Measurements from ENCODE around the gene ENO3. TPM values are rescaled to one million over a fixed set of nuclear protein-coding genes. Genes with fewer than 3 reads are reported as not detected.

Gene ENO3
- total and polyA plus RNA-seq, 3 donors from 2014 or later, result 16.4 to 29.9 (median 17.2) TPM

GRCh38 chr17:4999430-5000093 lies 48.6 kb downstream of the ENO3 start:
- H3K9me3 ChIP-seq, result no peaks in the 10 kb centered on the region
- no peaks in the 10 kb centered on the region for H3K27me3 ChIP-seq
- TF ChIP-seq POLR2A (IDR thresholded peaks at IDR 0.05), result no peak
- TF ChIP-seq CTCF (IDR thresholded peaks at IDR 0.05), result no peak
- no peak for DNase-seq
- 67 to 71% methylated on average over 11 to 12 of the region's 12 CpGs for WGBS, 2 donors
- no peak overlapping the region for H3K27ac ChIP-seq
- no peaks in the 10 kb centered on the region for H3K36me3 ChIP-seq (ENCODE audit: low read depth, missing control alignments)
- H3K4me1 ChIP-seq, result peaks cover 20% of the 10 kb centered on the region
- H3K4me3 ChIP-seq, result no peak overlapping the region
- intact Hi-C loops (cut with DNase I; ENCODE audit: low total_unique reads), result no loop called here

- Histone ChIP-seq H3K4me1 (peaks cover 20% of the 10 kb centered on the region), H3K4me3 (no peak overlapping the region), H3K36me3 (ENCODE audit: low read depth, missing control alignments) (no peaks in the 10 kb centered on the region), H3K9me3 (no peaks in the 10 kb centered on the region), H3K27ac (no peak overlapping the region), H3K27me3 (no peaks in the 10 kb centered on the region)
- WGBS, 2 donors, result 79 to 83% methylated on average over 8 to 11 of the region's 11 CpGs
- intact Hi-C loops (cut with DNase I; ENCODE audit: low total_unique reads), result no loop called here
- no peak for DNase-seq
- TF ChIP-seq CTCF (IDR thresholded peaks at IDR 0.05) (no peak), POLR2A (IDR thresholded peaks at IDR 0.05) (no peak)
Measured at GRCh38 chr17:5000237-5000639, 49.3 kb downstream of the ENO3 start.

DNA sequence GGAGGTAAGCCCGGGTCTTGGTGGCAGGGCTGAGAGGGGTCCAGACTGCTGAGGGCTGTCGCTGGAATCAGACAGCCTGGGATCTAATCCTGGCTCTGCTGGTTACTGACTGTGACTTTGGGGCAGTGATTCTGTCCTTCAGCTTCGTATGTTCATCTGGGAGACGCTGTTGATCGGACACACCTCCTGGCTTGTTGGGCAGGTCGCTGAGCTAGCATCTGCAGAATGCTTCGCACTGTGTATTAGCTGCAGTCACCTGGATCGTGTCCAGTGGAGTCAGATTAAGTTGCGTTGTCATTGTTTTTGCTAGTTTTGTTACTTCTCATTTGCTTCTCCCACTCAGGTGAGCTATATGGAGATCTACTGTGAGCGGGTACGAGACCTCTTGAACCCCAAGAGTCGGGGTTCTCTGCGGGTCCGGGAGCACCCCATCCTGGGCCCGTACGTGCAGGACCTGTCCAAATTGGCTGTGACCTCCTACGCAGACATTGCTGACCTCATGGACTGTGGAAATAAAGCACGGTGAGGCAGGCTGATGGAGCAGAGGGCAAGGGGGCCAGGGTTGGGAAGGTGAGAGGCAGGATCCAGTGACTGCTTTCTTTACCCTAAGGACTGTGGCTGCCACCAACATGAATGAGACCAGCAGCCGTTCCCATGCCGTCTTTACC lies 51.3 kb downstream of the ENO3 start:
- WGBS, 2 donors, result 91 to 94% methylated on average over 20 of the region's 20 CpGs
- Histone ChIP-seq H3K36me3 (ENCODE audit: low read depth, missing control alignments) (no peaks in the 10 kb centered on the region), H3K27ac (no peak overlapping the region), H3K9me3 (no peaks in the 10 kb centered on the region), H3K27me3 (no peaks in the 10 kb centered on the region), H3K4me1 (peaks cover 20% of the 10 kb centered on the region), H3K4me3 (no peak overlapping the region)
- DNase-seq, result no peak
- TF ChIP-seq CTCF (IDR thresholded peaks at IDR 0.05), result no peak
- TF ChIP-seq POLR2A (IDR thresholded peaks at IDR 0.05), result no peak
- intact Hi-C loops (cut with DNase I; ENCODE audit: low total_unique reads), result no loop called here

DNA sequence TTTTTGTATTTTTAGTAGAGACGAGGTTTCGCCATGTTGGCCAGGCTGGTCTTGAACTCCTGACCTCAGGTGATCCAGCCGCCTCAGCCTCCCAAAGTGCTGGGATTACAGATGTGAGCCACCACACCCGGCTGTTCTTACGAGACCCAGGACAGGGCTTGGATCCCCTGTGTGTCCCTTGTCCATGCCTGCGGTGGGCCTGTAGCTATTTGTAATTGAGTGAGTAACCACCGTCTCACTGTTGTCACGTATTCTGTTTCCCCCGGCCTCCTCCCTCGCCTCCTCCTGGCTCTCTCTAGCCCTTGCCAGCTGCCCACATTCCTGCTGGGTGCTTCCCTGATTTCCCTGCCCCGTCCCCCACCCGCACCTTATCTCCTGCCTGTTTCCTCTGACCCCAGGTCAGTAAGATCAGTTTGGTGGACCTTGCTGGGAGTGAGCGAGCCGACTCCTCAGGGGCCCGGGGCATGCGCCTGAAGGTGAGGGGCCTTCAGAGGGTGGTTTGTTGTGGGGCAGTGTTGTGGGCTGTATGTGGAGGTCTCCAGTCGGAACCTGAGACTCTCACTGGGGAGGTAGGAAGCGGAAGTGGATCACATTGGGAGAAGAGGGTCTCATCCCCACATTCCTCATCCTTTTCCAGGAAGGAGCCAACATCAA lies 52.4 kb downstream of the ENO3 start:
- no peak for DNase-seq
- Histone ChIP-seq H3K27ac (no peak overlapping the region), H3K27me3 (no peaks in the 10 kb centered on the region), H3K4me1 (peaks cover 20% of the 10 kb centered on the region), H3K4me3 (no peak overlapping the region), H3K9me3 (no peaks in the 10 kb centered on the region), H3K36me3 (ENCODE audit: low read depth, missing control alignments) (no peaks in the 10 kb centered on the region)
- intact Hi-C loops (cut with DNase I; ENCODE audit: low total_unique reads), result no loop called here
- 91 to 94% methylated on average over 18 of the region's 18 CpGs for WGBS, 2 donors
- TF ChIP-seq CTCF (IDR thresholded peaks at IDR 0.05) (no peak), POLR2A (IDR thresholded peaks at IDR 0.05) (no peak)

Small RNAs within 50 kb of the gene (microRNA-seq; reads per million reads assigned to microRNA genes)
- gene MIR6864 (ENCODE audit: borderline number of aligned reads in 2 of 2, borderline replicate concordance in 1 of 2), result 0 reads per million in 2 donors
- gene MIR6865 (ENCODE audit: borderline number of aligned reads in 2 of 2, borderline replicate concordance in 1 of 2), result 0 reads per million in 2 donors

Small RNAs within 50 kb of the gene (small RNA-seq; reads per million reads assigned to genes)
- gene MIR6864, result 0 reads per million in 2 donors
- gene MIR6865, result 0 reads per million in 2 donors

Other genes starting within 250 kb of the ENO3 start
- 10 to 100 TPM; 88.0 to 88.1 TPM for gene PELP1, start 247.0 kb upstream of the ENO3 start, total RNA-seq
- 74.4 TPM for gene PELP1, start 247.0 kb upstream of the ENO3 start, polyA plus RNA-seq (ENCODE audit: insufficient read depth, low read depth, low replicate concordance)
- 10 to 100 TPM; 13.5 to 19.5 TPM for gene ARRB2, start 240.5 kb upstream of the ENO3 start, total RNA-seq
- gene ARRB2, start 240.5 kb upstream of the ENO3 start, polyA plus RNA-seq (ENCODE audit: insufficient read depth, low read depth, low replicate concordance), result 23.0 TPM
- 10 to 100 TPM; 28.7 to 33.7 TPM for gene MED11, start 219.7 kb upstream of the ENO3 start, total RNA-seq
- gene MED11, start 219.7 kb upstream of the ENO3 start, polyA plus RNA-seq (ENCODE audit: insufficient read depth, low read depth, low replicate concordance), result 24.6 TPM
- gene ZMYND15, start 211.3 kb upstream of the ENO3 start, total RNA-seq, result 10 to 100 TPM; 23.7 to 25.2 TPM
- 78.7 TPM for gene ZMYND15, start 211.3 kb upstream of the ENO3 start, polyA plus RNA-seq (ENCODE audit: insufficient read depth, low read depth, low replicate concordance)
- 100 to 1,000 TPM in 1 of 2 donors, 10 to 100 TPM in 1; 53.0 to 172 TPM for gene CXCL16, start 211.2 kb upstream of the ENO3 start, total RNA-seq
- gene CXCL16, start 211.2 kb upstream of the ENO3 start, polyA plus RNA-seq (ENCODE audit: insufficient read depth, low read depth, low replicate concordance), result 201 TPM
- gene TM4SF5, start 179.2 kb upstream of the ENO3 start, total RNA-seq, result 1 to 10 TPM in 1 of 2 donors, not detected in 1; 1.5 TPM
- gene TM4SF5, start 179.2 kb upstream of the ENO3 start, polyA plus RNA-seq (ENCODE audit: insufficient read depth, low read depth, low replicate concordance), result not detected
- gene VMO1, start 164.8 kb upstream of the ENO3 start, total RNA-seq, result 1 to 10 TPM in 1 of 2 donors, under 1 TPM in 1; 0.62 to 1.3 TPM
- 0.98 TPM for gene VMO1, start 164.8 kb upstream of the ENO3 start, polyA plus RNA-seq (ENCODE audit: insufficient read depth, low read depth, low replicate concordance)
- not detected for gene GLTPD2, start 162.2 kb upstream of the ENO3 start, total RNA-seq
- gene GLTPD2, start 162.2 kb upstream of the ENO3 start, polyA plus RNA-seq (ENCODE audit: insufficient read depth, low read depth, low replicate concordance), result not detected
- gene PSMB6, start 155.0 kb upstream of the ENO3 start, total RNA-seq, result 100 to 1,000 TPM; 101 to 138 TPM
- 191 TPM for gene PSMB6, start 155.0 kb upstream of the ENO3 start, polyA plus RNA-seq (ENCODE audit: insufficient read depth, low read depth, low replicate concordance)
- 10 to 100 TPM; 17.5 to 31.2 TPM for gene PLD2, start 144.0 kb upstream of the ENO3 start, total RNA-seq
- 11.0 TPM for gene PLD2, start 144.0 kb upstream of the ENO3 start, polyA plus RNA-seq (ENCODE audit: insufficient read depth, low read depth, low replicate concordance)
- 100 to 1,000 TPM; 135 to 142 TPM for gene MINK1, start 117.8 kb upstream of the ENO3 start, total RNA-seq
- 77.4 TPM for gene MINK1, start 117.8 kb upstream of the ENO3 start, polyA plus RNA-seq (ENCODE audit: insufficient read depth, low read depth, low replicate concordance)
- gene C17orf107, start 51.6 kb upstream of the ENO3 start, total RNA-seq, result 1 to 10 TPM; 2.8 to 4.1 TPM
- gene C17orf107, start 51.6 kb upstream of the ENO3 start, polyA plus RNA-seq (ENCODE audit: insufficient read depth, low read depth, low replicate concordance), result 1.5 TPM
- gene CHRNE, start 48.0 kb upstream of the ENO3 start, total RNA-seq, result 1 to 10 TPM; 1.4 to 2.6 TPM
- 1.4 TPM for gene CHRNE, start 48.0 kb upstream of the ENO3 start, polyA plus RNA-seq (ENCODE audit: insufficient read depth, low read depth, low replicate concordance)
- under 1 TPM; 0.12 to 0.47 TPM for gene GP1BA, start 18.8 kb upstream of the ENO3 start, total RNA-seq
- gene GP1BA, start 18.8 kb upstream of the ENO3 start, polyA plus RNA-seq (ENCODE audit: insufficient read depth, low read depth, low replicate concordance), result 0.88 TPM
- 10 to 100 TPM; 23.7 to 25.9 TPM for gene SLC25A11, start 11.1 kb upstream of the ENO3 start, total RNA-seq
- 24.3 TPM for gene SLC25A11, start 11.1 kb upstream of the ENO3 start, polyA plus RNA-seq (ENCODE audit: insufficient read depth, low read depth, low replicate concordance)
- 100 to 1,000 TPM; 110 to 111 TPM for gene RNF167, start 10.9 kb upstream of the ENO3 start, total RNA-seq
- gene RNF167, start 10.9 kb upstream of the ENO3 start, polyA plus RNA-seq (ENCODE audit: insufficient read depth, low read depth, low replicate concordance), result 211 TPM
- 100 to 1,000 TPM; 257 to 349 TPM for gene PFN1, start 2.6 kb upstream of the ENO3 start, total RNA-seq
- gene PFN1, start 2.6 kb upstream of the ENO3 start, polyA plus RNA-seq (ENCODE audit: insufficient read depth, low read depth, low replicate concordance), result 244 TPM
- gene SPAG7, start 16.7 kb downstream of the ENO3 start, total RNA-seq, result 10 to 100 TPM; 54.9 to 66.1 TPM
- 79.5 TPM for gene SPAG7, start 16.7 kb downstream of the ENO3 start, polyA plus RNA-seq (ENCODE audit: insufficient read depth, low read depth, low replicate concordance)
- 10 to 100 TPM; 22.4 to 51.3 TPM for gene CAMTA2, start 36.6 kb downstream of the ENO3 start, total RNA-seq
- gene CAMTA2, start 36.6 kb downstream of the ENO3 start, polyA plus RNA-seq (ENCODE audit: insufficient read depth, low read depth, low replicate concordance), result 59.3 TPM
- 10 to 100 TPM; 32.6 to 53.0 TPM for gene INCA1, start 46.4 kb downstream of the ENO3 start, total RNA-seq
- gene INCA1, start 46.4 kb downstream of the ENO3 start, polyA plus RNA-seq (ENCODE audit: insufficient read depth, low read depth, low replicate concordance), result 64.4 TPM
- 10 to 100 TPM; 51.1 to 54.1 TPM for gene KIF1C, start 46.8 kb downstream of the ENO3 start, total RNA-seq
- 79.9 TPM for gene KIF1C, start 46.8 kb downstream of the ENO3 start, polyA plus RNA-seq (ENCODE audit: insufficient read depth, low read depth, low replicate concordance)
- gene SLC52A1, start 84.3 kb downstream of the ENO3 start, total RNA-seq, result 1 to 10 TPM in 1 of 2 donors, under 1 TPM in 1; 0.99 to 1.7 TPM
- 0.50 TPM for gene SLC52A1, start 84.3 kb downstream of the ENO3 start, polyA plus RNA-seq (ENCODE audit: insufficient read depth, low read depth, low replicate concordance)
- gene ZFP3, start 127.3 kb downstream of the ENO3 start, total RNA-seq, result 1 to 10 TPM; 6.4 to 7.2 TPM
- gene ZFP3, start 127.3 kb downstream of the ENO3 start, polyA plus RNA-seq (ENCODE audit: insufficient read depth, low read depth, low replicate concordance), result 4.6 TPM
- gene ZNF232, start 160.8 kb downstream of the ENO3 start, total RNA-seq, result 10 to 100 TPM in 1 of 2 donors, 1 to 10 TPM in 1; 8.6 to 21.7 TPM
- 14.4 TPM for gene ZNF232, start 160.8 kb downstream of the ENO3 start, polyA plus RNA-seq (ENCODE audit: insufficient read depth, low read depth, low replicate concordance)
- 10 to 100 TPM; 25.1 to 50.4 TPM for gene USP6, start 164.9 kb downstream of the ENO3 start, total RNA-seq
- gene USP6, start 164.9 kb downstream of the ENO3 start, polyA plus RNA-seq (ENCODE audit: insufficient read depth, low read depth, low replicate concordance), result 19.3 TPM
- 10 to 100 TPM; 31.3 to 41.3 TPM for gene ZNF594, start 240.7 kb downstream of the ENO3 start, total RNA-seq
- gene ZNF594, start 240.7 kb downstream of the ENO3 start, polyA plus RNA-seq (ENCODE audit: insufficient read depth, low read depth, low replicate concordance), result 5.8 TPM

All from testis (tissue), 3 donors.